ENCODE results near the gene POLR3GL.
A peak's percentile ranks its signal among the peaks of the same experiment; 100 is the strongest.

Gene POLR3GL

DNA sequence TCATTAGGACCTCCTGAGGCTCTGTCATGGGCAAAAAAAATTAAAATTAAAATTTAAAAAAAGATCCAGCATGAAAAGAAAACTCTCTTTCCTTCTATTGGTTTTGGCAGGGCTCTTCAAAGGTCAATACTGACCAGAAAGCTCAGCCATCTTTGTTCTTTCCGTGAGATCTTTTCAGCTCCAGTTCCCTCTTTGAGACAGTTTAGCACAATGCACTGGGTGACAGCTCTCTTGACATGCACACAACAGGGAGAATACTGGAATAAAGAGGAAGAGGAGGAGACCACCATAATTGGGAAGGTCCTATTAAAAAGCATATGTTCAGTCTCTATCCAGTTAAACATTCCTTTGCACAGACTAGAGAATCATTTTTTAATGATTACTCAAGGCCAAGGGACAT, 13.0 kb upstream of the POLR3GL start:
- no peak for DNase-seq

DNA sequence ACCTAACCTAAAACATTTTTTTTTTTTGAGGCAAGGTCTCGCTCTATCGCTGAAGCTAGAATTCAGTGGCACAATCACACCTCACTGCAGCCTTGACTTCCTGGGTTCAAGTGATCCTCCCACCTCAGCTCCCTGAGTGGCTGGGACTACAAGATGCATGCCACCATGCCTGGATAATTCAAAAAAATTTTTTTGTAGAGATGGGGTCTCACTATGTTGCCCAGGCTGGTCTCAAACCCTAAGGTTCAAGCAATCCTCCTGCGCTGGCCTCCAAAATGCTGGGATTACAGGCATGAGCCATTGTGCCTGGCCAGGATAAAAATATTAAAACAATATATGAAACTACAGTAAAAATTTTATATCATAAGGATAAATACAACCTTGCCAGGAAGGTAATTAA, 11.6 kb upstream of the POLR3GL start:
- no peak for DNase-seq

- DNase-seq: no peak
These were observed 10.6 kb upstream of the POLR3GL start for GRCh38 chr1:145953861-145954260.

DNA sequence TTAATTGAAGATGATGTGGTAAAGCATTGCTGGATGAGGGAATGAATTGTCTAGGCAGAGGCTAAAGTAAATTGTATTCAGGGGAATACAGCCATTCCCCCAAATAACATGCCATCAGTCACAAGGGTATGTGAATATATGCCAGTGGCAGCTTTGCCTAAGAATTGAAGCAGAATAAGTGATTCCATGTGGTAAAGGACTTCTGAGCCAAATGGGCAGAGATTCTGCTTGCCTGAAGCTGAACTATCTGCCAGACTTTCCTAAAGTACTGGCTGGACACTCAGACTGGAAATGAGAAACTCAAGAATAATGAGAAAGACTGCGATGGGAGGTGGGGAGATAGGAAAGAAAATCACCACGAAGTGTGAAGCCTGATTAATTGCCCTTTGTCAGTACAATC, 9.1 kb upstream of the POLR3GL start:
- no peak for DNase-seq

- DNase-seq: no peak
These were observed 8.1 kb upstream of the POLR3GL start for GRCh38 chr1:145956361-145956760.

- DNase-seq: no peak
These were observed 7.6 kb upstream of the POLR3GL start for GRCh38 chr1:145956781-145957442.

DNA sequence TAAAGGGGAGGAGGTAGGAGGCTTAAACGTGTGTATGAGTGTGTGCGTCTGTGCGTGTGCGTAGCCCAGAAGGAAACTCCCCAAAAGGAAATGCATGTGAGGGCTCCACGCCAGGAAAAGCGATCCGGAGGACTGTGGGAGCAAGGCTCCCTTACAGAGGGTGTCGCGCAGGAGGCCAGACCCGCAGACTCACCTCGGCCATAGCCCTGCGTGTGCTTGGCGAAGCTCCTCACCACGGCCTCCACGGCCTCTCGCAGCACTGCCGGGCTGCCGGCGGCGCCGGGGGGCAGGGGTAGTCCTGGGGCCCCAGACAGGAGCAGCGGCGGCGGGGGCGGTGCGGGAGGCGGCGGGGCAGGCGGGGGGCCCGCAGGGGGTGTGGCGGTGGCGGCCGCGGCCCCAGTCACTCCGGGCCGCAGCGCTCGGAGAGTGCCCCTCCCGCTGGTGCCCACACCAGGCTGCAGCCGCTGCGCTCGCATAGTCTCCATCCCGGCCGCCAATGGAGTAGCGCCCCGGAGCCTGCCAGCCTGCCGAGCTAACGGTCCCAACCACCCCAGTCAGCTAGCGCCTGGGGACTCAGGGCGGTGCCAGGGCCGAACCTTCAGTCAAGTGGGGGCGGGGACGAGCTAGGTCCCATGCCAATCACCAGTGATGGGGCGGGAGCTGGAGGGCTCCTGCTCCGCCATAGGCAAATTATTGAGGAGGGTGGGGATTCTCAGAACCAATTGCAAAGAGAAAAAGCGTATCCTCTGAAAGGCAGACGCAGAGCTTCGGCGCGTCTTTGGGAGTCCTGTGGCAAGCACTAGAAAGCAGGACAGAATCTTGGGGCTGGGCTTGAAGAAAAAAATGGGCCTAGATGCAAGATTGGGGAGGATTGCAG, 6.8 kb upstream of the POLR3GL start, which contains the start of gene LIX1L:
LIX1L (minus strand) TSS at position 575 of the 877 bp plus-strand sequence; CDS start at position 485, 90 bp downstream.
- DNase-seq: peak; percentile 96

DNA sequence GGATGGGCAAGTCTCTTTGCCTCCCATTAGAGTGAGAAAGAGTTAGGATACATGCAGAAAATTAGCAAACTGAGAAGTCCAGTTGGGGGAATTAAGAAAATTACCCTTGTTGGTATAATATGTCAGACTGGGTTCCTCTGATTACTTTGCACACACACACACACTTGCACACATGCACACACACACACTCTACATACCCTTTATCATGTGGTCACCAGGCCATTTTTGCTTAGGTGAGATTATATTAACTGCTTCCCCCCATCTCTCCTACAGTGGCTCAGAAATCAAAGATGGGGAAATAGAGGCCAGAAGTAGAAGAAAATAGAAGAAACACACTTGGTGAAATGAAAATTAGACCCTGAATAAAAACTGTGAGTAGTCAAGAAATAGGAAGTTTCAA, 5.8 kb upstream of the POLR3GL start:
- no peak for DNase-seq

DNA sequence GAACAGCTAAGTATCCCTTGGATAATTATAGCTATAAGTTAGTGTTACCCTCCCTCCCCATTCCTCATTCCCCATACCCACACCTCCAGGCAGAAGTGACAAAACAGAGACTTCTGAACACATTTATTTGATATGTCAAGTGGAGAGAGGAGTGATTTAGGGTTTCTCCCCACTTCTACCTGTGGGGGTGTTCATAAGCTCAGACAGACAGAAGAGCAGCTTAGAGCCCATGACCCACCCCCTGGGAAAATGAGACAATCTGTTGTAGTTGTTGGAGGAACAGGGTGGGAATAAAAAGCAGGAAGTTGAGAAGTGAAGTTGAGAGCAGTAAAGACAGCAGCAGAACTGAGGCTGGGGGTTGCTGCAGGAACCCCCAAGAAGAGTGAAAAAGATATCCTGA, 5.2 kb upstream of the POLR3GL start:
- no peak for DNase-seq

- DNase-seq: no peak
These were observed 4.5 kb upstream of the POLR3GL start for GRCh38 chr1:145959957-145960467.

- peak; percentile 83 for DNase-seq
These were observed 3.9 kb upstream of the POLR3GL start for GRCh38 chr1:145960468-145961108.

- peak; percentile 34 for DNase-seq
These were observed 3.4 kb upstream of the POLR3GL start for GRCh38 chr1:145961109-145961424.

DNA sequence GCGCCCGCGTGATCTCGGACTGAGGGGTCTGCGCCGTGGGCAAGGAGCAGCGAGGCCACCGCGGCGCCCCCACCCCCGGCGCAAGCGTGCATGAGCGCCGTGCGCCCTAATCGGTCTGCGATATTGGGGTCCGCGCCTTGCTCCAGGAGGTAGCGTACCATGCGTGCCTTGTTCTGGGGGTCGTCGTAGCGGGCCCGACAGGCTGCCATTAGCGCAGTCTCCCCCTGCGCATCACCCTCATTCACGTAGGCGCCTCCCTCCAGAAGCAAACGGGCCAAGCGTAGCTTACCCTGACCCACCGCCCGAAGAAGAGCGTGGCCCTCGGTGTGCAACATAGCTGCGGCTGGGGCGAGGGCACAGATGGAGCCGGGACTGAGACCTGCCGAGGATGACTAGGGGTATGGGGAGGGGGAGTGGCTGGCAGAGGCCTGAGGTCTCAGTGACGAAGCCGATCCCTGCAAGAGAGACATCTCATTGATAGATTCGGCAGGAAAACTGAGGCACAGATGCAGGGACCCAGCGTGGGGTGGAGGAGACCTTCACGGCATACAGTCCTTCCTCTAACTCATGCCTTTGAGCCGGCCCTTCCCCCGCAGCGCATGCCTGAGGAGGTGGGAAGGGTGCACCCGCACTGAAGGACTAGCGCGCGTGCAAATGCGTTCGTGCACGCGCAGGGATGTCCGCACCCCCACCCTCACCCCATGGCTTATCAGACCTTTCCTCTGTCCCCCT, 2.9 kb upstream of the POLR3GL start:
- peak; percentile 39 for DNase-seq

- peak; percentile 19 for DNase-seq
These were observed 2.1 kb upstream of the POLR3GL start for GRCh38 chr1:145962157-145963102.

- DNase-seq: peak; percentile 41
These were observed 1.0 kb upstream of the POLR3GL start for GRCh38 chr1:145963265-145964019.

DNA sequence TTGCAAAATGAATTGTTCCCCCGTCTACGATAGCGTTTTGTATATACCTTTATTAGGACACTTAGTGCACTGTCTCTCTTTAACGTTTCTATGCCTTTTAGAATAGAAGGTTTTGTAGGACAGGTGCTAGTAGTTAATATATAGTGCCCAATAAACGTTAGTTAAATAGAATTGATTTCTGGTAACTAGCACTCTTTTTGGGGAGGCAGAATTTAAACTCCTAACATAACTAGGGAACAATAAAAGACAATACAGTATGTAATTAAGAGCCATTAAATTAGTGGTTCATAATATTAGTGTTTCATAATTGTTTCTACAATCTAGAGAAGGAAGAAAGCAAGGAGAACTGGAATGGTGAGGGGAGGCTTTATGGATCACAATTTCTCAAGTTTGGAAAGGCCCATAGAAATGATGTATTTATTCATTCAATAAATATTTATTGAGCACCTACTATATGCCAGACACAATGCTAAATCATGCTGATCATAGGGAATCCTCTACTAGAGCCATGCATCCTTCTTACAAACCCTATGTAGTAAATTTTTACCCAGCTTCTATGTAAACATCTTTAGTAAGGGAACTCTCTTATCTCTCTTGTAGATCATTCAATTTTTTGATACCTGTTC, 742 bp downstream of the POLR3GL start:
- DNase-seq: no peak

DNA sequence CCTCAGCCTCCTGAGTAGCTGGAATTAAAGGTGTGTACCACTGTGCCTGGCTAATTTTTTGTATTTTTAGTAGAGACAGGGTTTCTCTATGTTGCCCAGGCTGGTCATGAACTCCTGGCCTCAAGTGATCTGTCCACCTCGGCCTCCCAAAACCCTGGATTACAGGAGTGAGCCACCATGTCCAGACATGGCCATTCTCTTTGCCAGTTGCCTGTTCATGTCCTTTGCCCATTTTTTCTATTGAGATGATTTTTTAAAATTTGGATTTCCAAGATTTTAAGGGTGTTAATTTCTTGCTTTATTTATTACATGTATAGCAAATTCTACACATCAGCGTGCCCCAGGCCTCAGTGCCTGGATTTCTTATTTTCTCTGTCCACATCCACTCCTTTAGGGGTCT, 2.8 kb downstream of the POLR3GL start:
- no peak for DNase-seq

- DNase-seq: no peak
These were observed 8.1 kb downstream of the POLR3GL start for GRCh38 chr1:145972580-145972979.

- no peak for DNase-seq
These were observed 10.2 kb downstream of the POLR3GL start for GRCh38 chr1:145974721-145975120.

GRCh38 chr1:145975216-145975615, 10.7 kb downstream of the POLR3GL start:
- DNase-seq: no peak

DNA sequence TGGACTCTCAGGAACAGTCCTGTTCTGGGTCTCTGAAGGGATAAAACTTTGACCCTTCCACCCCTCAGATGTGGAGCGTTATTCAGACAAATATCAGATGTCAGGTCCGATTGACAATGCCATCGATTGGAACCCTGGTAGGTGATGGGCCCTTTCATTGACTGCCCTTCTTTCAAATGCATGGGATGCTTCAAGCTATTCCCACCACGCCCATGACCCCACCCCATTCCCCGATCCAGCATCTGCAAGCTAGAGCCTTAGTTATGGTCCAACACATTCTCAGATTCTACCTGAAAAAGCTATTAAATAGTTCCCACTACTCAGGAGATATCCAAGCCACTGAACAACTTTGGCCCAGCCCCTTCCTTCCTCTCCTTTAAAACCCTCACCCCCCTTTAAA, 12.5 kb downstream of the POLR3GL start:
- no peak for DNase-seq
